SK-N-DZ (cell line): ENCODE results near the gene PLCB4.

ENCODE experiments used
- DNase-seq: peaks from one replicate; pipeline ENCODE4 v3.0.0-alpha.2; 2015; ENCODE audit warnings: low spot score

The PLCB4 gene

DNA sequence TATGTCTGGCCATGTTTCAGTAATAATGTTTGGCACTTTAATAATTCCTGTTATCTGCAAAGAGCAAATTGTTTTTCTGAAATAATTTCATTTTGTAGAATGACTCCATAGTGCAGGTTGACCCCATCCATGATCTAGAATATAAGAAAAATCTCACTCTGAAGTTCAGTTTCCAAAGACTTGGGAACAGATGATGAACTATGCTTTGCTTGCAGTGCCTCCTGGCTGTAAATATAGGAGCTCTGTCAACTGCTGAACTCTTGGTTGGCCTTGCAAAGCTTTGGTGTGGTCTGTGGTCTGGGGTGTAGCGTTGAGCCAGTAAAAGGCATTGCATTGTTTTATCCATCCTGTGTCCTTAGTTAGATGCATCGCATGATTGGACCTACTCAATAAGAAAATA lies 104.0 kb downstream of the PLCB4 start:
- DNase-seq, result no peak

- no peak for DNase-seq
These were observed 108.4 kb downstream of the PLCB4 start for GRCh38 chr20:9177278-9177677.

DNA sequence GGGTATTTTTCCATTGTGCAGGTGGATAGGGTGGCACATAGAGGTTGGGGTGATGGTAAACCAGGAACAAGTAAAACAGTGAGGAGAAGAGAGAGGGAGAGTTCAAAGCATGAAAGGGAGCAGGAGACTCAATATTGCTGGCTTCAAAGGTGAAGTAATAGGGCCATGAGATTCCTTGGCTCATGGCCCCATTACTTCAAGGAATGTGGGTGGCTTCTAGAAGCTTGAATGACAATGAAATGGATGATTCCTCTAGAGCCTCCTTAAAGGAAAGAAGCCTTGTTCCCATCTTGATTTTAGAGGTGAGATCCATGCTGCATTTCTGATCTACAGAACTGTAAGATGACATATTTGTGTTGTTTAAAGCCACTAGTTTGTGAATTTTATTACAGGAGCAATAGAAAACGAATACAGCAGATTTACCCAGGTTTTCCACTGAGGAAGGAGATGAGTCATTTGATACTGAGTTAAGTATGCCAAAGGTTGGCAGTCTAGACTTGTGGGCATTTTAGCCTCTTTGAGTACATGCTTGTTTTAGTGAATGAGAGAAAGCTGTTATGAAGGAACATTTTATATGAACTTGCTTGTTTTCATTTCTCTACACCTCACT lies 110.4 kb downstream of the PLCB4 start:
- no peak for DNase-seq

DNA sequence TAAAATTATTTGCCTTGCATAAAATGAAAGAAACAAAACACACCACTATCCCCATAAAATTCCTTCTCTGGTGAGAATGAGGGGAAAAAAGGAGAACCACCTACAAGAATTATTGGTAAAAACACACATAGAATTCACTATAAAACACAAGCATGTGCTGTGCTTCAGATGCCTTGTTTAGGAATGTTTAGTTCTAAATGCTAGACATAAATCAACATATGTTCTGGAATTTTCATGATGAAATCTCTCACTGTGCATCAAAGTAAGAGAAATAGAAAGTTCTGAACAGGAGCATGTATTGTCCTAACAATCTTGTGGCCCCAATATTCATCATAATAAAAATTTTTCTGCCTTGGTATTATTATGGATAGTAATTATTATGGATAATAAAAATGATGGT lies 111.0 kb downstream of the PLCB4 start:
- DNase-seq, result no peak

DNA sequence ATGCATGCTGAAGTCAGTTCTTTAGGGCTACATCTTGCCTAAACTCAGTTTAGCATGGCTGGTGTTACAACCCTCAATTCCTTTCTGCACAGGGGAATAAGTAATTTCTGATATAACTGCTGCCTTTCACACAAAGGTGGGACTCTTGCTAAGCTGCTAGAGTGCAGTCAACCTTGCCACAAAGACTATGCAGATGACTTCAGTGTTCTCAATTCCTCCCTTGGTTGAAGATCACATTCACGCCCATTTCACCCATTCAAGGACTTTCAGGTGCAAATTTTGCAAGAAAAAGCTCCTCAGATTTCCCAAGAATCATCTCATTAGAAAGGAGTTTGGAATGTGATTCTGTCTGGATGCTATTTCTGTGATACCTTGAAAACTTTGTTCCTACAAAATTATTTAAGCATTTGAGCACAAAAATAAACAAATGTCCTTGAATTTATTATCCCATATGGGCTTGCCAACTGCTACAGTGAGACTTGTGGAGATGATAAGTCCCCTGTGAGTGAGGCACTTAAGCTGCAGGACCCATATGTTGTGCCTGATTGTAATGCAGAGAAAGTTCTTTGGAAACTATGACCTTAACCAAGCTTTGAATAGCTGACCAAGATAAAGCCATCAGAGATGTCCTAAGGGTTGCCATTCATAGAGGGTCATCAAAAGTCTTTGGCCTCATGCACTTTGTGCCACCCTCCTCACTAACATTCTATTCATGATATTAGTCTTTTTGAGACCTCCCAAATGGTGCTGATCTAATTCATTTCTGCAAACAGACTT lies 111.8 kb downstream of the PLCB4 start:
- DNase-seq, result no peak

GRCh38 chr20:9185511-9185910 lies 116.6 kb downstream of the PLCB4 start:
- no peak for DNase-seq

- no peak for DNase-seq
These were observed 117.5 kb downstream of the PLCB4 start for GRCh38 chr20:9186396-9186795.

GRCh38 chr20:9195031-9195430 lies 126.1 kb downstream of the PLCB4 start:
- no peak for DNase-seq

GRCh38 chr20:9196110-9196509 lies 127.2 kb downstream of the PLCB4 start:
- DNase-seq, result no peak

GRCh38 chr20:9198460-9198859 lies 129.6 kb downstream of the PLCB4 start:
- no peak for DNase-seq

- DNase-seq, result no peak
These were observed 131.3 kb downstream of the PLCB4 start for GRCh38 chr20:9200196-9200595.

- DNase-seq, result no peak
These were observed 131.7 kb downstream of the PLCB4 start for GRCh38 chr20:9200620-9201019.

- no peak for DNase-seq
These were observed 133.7 kb downstream of the PLCB4 start for GRCh38 chr20:9202420-9203080.

DNA sequence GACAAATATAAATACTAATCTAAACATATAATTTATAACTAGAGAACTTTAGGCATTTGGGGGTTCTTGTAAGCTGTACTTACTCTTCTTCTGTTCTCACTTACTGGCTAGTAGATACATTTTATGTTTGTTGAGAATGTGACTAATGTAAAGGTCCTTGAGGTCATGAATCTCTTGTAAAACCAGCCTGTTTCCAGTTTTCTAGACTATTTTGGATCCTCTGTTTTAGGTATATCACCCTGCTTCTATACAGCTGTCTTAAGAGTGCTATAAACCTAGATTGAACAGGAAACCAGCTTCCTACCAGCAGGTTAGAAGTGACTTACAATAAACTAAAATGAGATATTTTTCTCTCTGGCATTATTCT lies 134.2 kb downstream of the PLCB4 start:
- no peak for DNase-seq

- DNase-seq, result no peak
These were observed 136.1 kb downstream of the PLCB4 start for GRCh38 chr20:9204979-9205378.

- no peak for DNase-seq
These were observed 137.6 kb downstream of the PLCB4 start for GRCh38 chr20:9206486-9206885.

DNA sequence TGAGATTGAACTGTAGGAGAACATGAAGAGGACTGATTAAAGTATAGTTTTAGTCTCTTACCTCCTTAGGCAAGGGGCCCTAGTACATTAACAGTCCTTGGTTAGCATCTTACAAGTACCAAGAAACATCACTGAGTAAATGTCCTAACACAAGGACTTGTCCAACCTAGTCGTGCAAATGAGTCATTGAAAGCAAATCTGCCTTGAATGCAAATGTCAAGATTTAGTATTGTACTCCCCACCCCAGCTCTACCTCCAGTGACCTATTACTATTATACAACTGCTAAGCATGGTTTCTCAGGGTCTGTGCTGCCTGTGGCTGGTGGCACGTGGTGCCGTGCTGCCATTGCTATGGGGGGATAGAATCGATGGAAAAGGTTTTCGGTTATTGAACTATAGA lies 138.4 kb downstream of the PLCB4 start:
- DNase-seq, result no peak

DNA sequence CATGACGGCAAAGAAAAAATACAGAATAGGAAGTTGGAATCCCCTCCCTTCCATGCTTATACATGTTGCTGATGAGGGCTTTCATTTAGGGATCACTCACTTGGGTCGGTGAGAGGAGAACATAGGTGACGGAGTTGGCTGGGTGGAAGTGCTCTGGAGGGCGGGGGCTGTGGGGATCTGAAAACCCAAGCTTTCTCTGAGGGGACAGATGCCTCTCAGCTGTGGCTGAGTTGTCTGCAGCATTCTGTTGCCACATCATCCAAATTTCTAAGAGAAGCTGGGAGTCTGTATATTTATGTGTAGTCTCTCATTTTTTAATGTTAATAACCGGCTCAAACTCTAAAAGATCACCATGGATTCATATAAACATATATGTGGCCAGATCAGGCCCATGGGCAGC lies 141.5 kb downstream of the PLCB4 start:
- DNase-seq, result no peak

DNA sequence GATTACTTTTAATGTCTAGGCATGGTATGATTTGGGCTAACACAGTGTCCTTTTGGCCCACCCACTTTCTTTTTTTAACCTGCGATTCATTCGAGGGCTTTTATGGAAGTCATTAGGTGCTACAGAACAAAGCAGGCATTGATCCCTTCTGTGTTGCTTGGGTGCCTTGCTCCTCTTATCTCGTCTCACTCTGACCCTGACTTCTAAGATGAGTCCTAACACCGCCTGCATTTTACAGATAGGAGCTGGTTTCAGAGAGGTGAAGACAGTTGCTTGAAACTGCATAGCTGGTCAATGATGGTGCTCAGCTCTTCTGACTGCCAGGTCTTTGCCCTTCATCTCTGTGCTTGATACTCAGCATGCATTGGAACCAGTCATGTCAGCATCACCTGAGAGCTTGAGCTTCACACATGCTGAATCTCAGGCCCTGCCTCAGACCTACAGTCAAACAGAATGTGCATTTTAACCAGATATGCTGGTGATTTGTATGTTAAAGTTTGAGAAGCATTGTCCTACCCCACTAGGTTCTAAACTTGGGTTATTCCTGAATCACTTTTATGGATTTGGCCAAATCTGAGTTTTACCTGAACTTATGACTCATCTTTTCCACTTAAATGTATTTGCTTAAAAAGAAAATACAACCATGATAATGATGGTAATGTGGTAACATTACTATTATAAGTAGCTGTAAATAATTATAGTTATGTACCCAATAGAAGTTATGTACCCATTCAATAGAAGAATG lies 142.3 kb downstream of the PLCB4 start:
- DNase-seq, result no peak

DNA sequence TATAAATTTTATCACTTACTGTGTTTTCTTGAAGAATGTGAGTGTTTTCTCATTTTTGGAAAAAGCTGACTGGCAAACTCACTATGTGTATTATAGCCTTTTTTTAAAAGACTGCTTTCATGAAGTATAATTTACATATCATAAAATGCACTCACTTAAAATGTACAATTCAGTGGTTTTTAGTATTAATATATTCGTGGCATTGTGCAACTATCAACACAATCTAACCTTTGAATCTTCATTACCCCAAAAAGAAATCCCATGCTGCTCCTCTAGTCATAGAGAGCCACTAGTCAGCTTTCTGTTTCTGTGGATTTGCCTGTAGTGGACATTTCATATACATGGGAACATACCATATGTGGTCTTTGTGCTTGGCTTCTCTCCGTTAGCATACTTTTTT lies 143.8 kb downstream of the PLCB4 start:
- no peak for DNase-seq

DNA sequence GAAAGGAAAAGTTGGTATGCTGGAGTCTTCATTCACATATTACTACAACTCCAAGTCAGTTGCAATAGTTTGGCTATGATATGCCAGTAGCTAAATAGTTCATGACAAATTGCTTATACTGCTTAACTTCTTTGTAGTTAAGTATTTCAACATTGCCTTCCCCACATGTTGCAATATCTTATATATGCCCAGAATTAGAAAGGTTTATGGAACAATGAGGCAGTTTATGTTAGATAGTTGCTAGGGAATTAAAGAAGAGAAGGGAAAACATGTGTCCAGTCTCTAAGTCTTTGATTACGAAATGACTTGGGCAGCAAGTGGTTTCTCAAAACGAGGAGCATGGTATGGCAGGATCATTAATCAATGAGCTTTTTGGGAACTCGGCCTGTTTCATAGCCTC lies 145.8 kb downstream of the PLCB4 start:
- DNase-seq, result no peak

DNA sequence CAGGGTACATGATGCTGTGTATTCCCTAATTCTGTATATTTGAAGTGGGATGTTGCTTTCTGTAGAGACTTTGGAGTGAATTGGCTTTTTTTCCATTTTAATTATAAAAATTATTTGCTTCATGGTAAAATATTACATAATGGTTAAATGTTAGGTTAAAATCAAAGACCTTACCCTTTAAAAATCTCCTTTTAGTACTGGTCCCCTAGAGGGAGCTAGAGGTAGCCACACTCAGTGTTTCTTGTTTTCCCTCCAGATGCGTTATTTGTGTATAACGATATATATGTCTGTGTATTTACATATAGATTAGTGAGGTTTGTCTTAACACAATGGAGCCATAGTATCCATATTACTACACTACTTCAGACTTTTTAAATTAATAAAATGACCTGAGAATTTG lies 146.7 kb downstream of the PLCB4 start:
- no peak for DNase-seq
